ENCODE results near the gene GAREM1.

DNA sequence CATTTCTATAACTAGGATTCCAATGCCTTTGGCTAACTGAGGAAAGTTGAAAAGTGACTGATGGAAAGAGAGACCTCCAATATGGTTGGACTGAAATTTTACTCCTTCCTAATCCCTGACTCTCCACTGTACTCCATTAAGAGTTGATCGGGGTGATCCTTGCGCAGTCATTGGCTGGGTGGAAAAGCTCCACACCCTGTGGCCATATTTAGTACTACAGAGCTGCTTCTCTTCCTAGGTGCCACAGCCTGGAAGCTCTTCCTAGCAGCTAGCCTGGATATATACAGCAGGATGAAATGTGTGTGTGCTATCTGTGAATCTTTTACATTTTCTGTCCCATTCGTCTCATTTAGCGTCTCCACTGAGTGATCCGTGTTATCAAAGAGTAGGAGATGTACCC is 209.7 kb downstream of the GAREM1 start:
- peak in 1 of 2 donors; percentile 18 for TF ChIP-seq RAD21 (IDR thresholded peaks at IDR 0.05)
- TF ChIP-seq, protein P1, sequence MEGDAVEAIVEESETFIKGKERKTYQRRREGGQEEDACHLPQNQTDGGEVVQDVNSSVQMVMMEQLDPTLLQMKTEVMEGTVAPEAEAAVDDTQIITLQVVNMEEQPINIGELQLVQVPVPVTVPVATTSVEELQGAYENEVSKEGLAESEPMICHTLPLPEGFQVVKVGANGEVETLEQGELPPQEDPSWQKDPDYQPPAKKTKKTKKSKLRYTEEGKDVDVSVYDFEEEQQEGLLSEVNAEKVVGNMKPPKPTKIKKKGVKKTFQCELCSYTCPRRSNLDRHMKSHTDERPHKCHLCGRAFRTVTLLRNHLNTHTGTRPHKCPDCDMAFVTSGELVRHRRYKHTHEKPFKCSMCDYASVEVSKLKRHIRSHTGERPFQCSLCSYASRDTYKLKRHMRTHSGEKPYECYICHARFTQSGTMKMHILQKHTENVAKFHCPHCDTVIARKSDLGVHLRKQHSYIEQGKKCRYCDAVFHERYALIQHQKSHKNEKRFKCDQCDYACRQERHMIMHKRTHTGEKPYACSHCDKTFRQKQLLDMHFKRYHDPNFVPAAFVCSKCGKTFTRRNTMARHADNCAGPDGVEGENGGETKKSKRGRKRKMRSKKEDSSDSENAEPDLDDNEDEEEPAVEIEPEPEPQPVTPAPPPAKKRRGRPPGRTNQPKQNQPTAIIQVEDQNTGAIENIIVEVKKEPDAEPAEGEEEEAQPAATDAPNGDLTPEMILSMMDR (IDR thresholded peaks at IDR 0.05; ENCODE audit: low read depth, low read length, missing input control) = no peak
- TF ChIP-seq, protein P2, sequence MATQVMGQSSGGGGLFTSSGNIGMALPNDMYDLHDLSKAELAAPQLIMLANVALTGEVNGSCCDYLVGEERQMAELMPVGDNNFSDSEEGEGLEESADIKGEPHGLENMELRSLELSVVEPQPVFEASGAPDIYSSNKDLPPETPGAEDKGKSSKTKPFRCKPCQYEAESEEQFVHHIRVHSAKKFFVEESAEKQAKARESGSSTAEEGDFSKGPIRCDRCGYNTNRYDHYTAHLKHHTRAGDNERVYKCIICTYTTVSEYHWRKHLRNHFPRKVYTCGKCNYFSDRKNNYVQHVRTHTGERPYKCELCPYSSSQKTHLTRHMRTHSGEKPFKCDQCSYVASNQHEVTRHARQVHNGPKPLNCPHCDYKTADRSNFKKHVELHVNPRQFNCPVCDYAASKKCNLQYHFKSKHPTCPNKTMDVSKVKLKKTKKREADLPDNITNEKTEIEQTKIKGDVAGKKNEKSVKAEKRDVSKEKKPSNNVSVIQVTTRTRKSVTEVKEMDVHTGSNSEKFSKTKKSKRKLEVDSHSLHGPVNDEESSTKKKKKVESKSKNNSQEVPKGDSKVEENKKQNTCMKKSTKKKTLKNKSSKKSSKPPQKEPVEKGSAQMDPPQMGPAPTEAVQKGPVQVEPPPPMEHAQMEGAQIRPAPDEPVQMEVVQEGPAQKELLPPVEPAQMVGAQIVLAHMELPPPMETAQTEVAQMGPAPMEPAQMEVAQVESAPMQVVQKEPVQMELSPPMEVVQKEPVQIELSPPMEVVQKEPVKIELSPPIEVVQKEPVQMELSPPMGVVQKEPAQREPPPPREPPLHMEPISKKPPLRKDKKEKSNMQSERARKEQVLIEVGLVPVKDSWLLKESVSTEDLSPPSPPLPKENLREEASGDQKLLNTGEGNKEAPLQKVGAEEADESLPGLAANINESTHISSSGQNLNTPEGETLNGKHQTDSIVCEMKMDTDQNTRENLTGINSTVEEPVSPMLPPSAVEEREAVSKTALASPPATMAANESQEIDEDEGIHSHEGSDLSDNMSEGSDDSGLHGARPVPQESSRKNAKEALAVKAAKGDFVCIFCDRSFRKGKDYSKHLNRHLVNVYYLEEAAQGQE (IDR thresholded peaks at IDR 0.05) = no peak
- TF ChIP-seq EGR1 (IDR thresholded peaks at IDR 0.05; ENCODE audit: low read depth in 2 of 2) = no peak
- TF ChIP-seq TAF1 (conservative IDR thresholded peaks at IDR 0.05) = no peak
- TF ChIP-seq, protein P3, sequence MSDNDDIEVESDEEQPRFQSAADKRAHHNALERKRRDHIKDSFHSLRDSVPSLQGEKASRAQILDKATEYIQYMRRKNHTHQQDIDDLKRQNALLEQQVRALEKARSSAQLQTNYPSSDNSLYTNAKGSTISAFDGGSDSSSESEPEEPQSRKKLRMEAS (IDR thresholded peaks at IDR 0.05) = no peak
- TF ChIP-seq GABPA (IDR thresholded peaks at IDR 0.05 in 1 of 2, conservative IDR thresholded peaks at IDR 0.05 in 1 of 2) = no peak
- no peak for TF ChIP-seq SP1 (IDR thresholded peaks at IDR 0.05)
- TF ChIP-seq RXRA (IDR thresholded peaks at IDR 0.05) = no peak
- no peak for TF ChIP-seq YY1 (IDR thresholded peaks at IDR 0.05)
- no peak for TF ChIP-seq FOXA1 (IDR thresholded peaks at IDR 0.05)
- TF ChIP-seq, protein P4, sequence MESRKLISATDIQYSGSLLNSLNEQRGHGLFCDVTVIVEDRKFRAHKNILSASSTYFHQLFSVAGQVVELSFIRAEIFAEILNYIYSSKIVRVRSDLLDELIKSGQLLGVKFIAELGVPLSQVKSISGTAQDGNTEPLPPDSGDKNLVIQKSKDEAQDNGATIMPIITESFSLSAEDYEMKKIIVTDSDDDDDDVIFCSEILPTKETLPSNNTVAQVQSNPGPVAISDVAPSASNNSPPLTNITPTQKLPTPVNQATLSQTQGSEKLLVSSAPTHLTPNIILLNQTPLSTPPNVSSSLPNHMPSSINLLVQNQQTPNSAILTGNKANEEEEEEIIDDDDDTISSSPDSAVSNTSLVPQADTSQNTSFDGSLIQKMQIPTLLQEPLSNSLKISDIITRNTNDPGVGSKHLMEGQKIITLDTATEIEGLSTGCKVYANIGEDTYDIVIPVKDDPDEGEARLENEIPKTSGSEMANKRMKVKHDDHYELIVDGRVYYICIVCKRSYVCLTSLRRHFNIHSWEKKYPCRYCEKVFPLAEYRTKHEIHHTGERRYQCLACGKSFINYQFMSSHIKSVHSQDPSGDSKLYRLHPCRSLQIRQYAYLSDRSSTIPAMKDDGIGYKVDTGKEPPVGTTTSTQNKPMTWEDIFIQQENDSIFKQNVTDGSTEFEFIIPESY (IDR thresholded peaks at IDR 0.05) = no peak
- TF ChIP-seq, protein P5, sequence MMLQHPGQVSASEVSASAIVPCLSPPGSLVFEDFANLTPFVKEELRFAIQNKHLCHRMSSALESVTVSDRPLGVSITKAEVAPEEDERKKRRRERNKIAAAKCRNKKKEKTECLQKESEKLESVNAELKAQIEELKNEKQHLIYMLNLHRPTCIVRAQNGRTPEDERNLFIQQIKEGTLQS (IDR thresholded peaks at IDR 0.05) = no peak
- TF ChIP-seq JUND (IDR thresholded peaks at IDR 0.05) = no peak
